Measurements from ENCODE around the gene NDUFS6.

The NDUFS6 gene

GRCh38 chr5:1753490-1753889 is 47.7 kb upstream of the NDUFS6 start:
- no peaks in the 10 kb centered on the region for H3K36me3 ChIP-seq (ENCODE audit: insufficient read depth, low read length)
- H3K9me2 ChIP-seq (ENCODE audit: low read depth, low read length), result no peaks in the 10 kb centered on the region
- H3K4me3 ChIP-seq (ENCODE audit: low read depth, low read length, poor library complexity, severe bottlenecking), result no peak overlapping the region
- no peak overlapping the region for H3K27ac ChIP-seq (ENCODE audit: low read depth, low read length, poor library complexity, severe bottlenecking)
- H3K4me1 ChIP-seq (ENCODE audit: insufficient read depth, low read length, severe bottlenecking), result peaks cover 6% of the 10 kb centered on the region
- H3K9ac ChIP-seq (ENCODE audit: low read length), result no peak overlapping the region
- H2AFZ ChIP-seq (ENCODE audit: low read length), result no peak overlapping the region
- H3K4me2 ChIP-seq (ENCODE audit: low read length), result no peak overlapping the region
- TF ChIP-seq EZH2 (IDR thresholded peaks at IDR 0.05; ENCODE audit: borderline replicate concordance, low read length) (no peak), CTCF (IDR thresholded peaks at IDR 0.05; ENCODE audit: low read length) (no peak)
- peaks cover 1% of the 10 kb centered on the region; the same call in 1 of the 2 replicates for H3K27me3 ChIP-seq (ENCODE audit: insufficient read depth, low read length)
- no peaks in the 10 kb centered on the region for H3K79me2 ChIP-seq (ENCODE audit: insufficient read depth, low read length)
- H4K20me1 ChIP-seq (ENCODE audit: insufficient read depth, low read length), result no peaks in the 10 kb centered on the region
- no peaks in the 10 kb centered on the region for H3F3A ChIP-seq (ENCODE audit: insufficient read depth, low read length)
- H3K9me3 ChIP-seq (ENCODE audit: low read length), result 0 out of 2 replicates have a peak, but pooled peaks cover 3% of the 10 kb centered on the region

- no peak overlapping the region for H3K4me2 ChIP-seq (ENCODE audit: low read length)
- H3K4me1 ChIP-seq (ENCODE audit: insufficient read depth, low read length, severe bottlenecking), result peaks cover 6% of the 10 kb centered on the region
- no peaks in the 10 kb centered on the region for H3K36me3 ChIP-seq (ENCODE audit: insufficient read depth, low read length)
- no peaks in the 10 kb centered on the region for H3F3A ChIP-seq (ENCODE audit: insufficient read depth, low read length)
- no peak for TF ChIP-seq EZH2 (IDR thresholded peaks at IDR 0.05; ENCODE audit: borderline replicate concordance, low read length)
- no peak for TF ChIP-seq CTCF (IDR thresholded peaks at IDR 0.05; ENCODE audit: low read length)
- H3K79me2 ChIP-seq (ENCODE audit: insufficient read depth, low read length), result no peaks in the 10 kb centered on the region
- H3K9me3 ChIP-seq (ENCODE audit: low read length), result 0 out of 2 replicates have a peak, but pooled peaks cover 3% of the 10 kb centered on the region
- peaks cover 8% of the 10 kb centered on the region; the same call in 1 of the 2 replicates for H3K27me3 ChIP-seq (ENCODE audit: insufficient read depth, low read length)
- H4K20me1 ChIP-seq (ENCODE audit: insufficient read depth, low read length), result no peaks in the 10 kb centered on the region
- H3K9ac ChIP-seq (ENCODE audit: low read length), result no peak overlapping the region
- no peak overlapping the region for H3K4me3 ChIP-seq (ENCODE audit: low read depth, low read length, poor library complexity, severe bottlenecking)
- H3K9me2 ChIP-seq (ENCODE audit: low read depth, low read length), result no peaks in the 10 kb centered on the region
- H3K27ac ChIP-seq (ENCODE audit: low read depth, low read length, poor library complexity, severe bottlenecking), result no peak overlapping the region
- no peak overlapping the region for H2AFZ ChIP-seq (ENCODE audit: low read length)
Measured at GRCh38 chr5:1754531-1755220, 46.5 kb upstream of the NDUFS6 start.

GRCh38 chr5:1755321-1755949 is 45.8 kb upstream of the NDUFS6 start:
- no peak overlapping the region for H2AFZ ChIP-seq (ENCODE audit: low read length)

More at GRCh38 chr5:1755321-1755949, 45.8 kb upstream of the NDUFS6 start:
- no peaks in the 10 kb centered on the region for H3F3A ChIP-seq (ENCODE audit: insufficient read depth, low read length)
- no peaks in the 10 kb centered on the region for H4K20me1 ChIP-seq (ENCODE audit: insufficient read depth, low read length)
- H3K79me2 ChIP-seq (ENCODE audit: insufficient read depth, low read length), result no peaks in the 10 kb centered on the region
- no peak overlapping the region for H3K4me2 ChIP-seq (ENCODE audit: low read length)
- H3K36me3 ChIP-seq (ENCODE audit: insufficient read depth, low read length), result no peaks in the 10 kb centered on the region
- H3K4me3 ChIP-seq (ENCODE audit: low read depth, low read length, poor library complexity, severe bottlenecking), result no peak overlapping the region
- no peak for TF ChIP-seq CTCF (IDR thresholded peaks at IDR 0.05; ENCODE audit: low read length)
- no peak for TF ChIP-seq EZH2 (IDR thresholded peaks at IDR 0.05; ENCODE audit: borderline replicate concordance, low read length)
- H3K27me3 ChIP-seq (ENCODE audit: insufficient read depth, low read length), result peaks cover 8% of the 10 kb centered on the region; the same call in 1 of the 2 replicates
- peaks cover 6% of the 10 kb centered on the region for H3K4me1 ChIP-seq (ENCODE audit: insufficient read depth, low read length, severe bottlenecking)
- no peak overlapping the region for H3K27ac ChIP-seq (ENCODE audit: low read depth, low read length, poor library complexity, severe bottlenecking)
- H3K9me2 ChIP-seq (ENCODE audit: low read depth, low read length), result no peaks in the 10 kb centered on the region
- 0 out of 2 replicates have a peak, but pooled peaks cover 3% of the 10 kb centered on the region for H3K9me3 ChIP-seq (ENCODE audit: low read length)
- H3K9ac ChIP-seq (ENCODE audit: low read length), result no peak overlapping the region
